HEK293T (cell line): ENCODE results near the gene HEYL.
A peak's percentile ranks its signal among the peaks of the same experiment; 100 is the strongest.

Experiments
- CTCF ChIA-PET: fragments of 350-600 bp; formaldehyde crosslinking; extraction: SDS; loops from one replicate; lab custom pipeline; 2021; ENCODE audit warnings: antibody characterized with exemption, inconsistent platforms; lab: Yijun Ruan, JAX
- POLR2A ChIA-PET: fragments of 350-600 bp; formaldehyde crosslinking; extraction: SDS; loops from one replicate; lab custom pipeline; 2020; ENCODE audit warnings: antibody characterized with exemption, inconsistent platforms; lab: Yijun Ruan, JAX
- DNase-seq: peaks from one replicate; pipeline ENCODE4 v3.0.0; 2012; ENCODE audit warnings: mixed read lengths; ENCODE audit errors: extremely low spot score
- ARNT ChIP-seq: fragments of 450-650 bp; IDR thresholded peaks from 2 replicates; pipeline ENCODE4 v1.6.1; 2017; ENCODE audit warnings: mild to moderate bottlenecking
- BHLHE40 ChIP-seq: fragments of 450-650 bp; IDR thresholded peaks from 2 replicates; pipeline ENCODE4 v1.6.1; 2016; ENCODE audit warnings: mild to moderate bottlenecking, moderate library complexity, borderline replicate concordance
- CTBP1 ChIP-seq: fragments of 450-650 bp; IDR thresholded peaks from 2 replicates; pipeline ENCODE4 v1.6.1; 2016; ENCODE audit warnings: borderline replicate concordance
- ELF4 ChIP-seq: fragments of 450-650 bp; IDR thresholded peaks from 2 replicates; pipeline ENCODE4 v1.6.1; 2017; ENCODE audit warnings: antibody characterized with exemption
- FOXA1 ChIP-seq: fragments of 450-650 bp; IDR thresholded peaks from 2 replicates; pipeline ENCODE4 v1.6.1; 2016; ENCODE audit warnings: mild to moderate bottlenecking
- FOXK2 ChIP-seq: fragments of 450-650 bp; IDR thresholded peaks from 2 replicates; pipeline ENCODE4 v1.6.1; 2016; ENCODE audit warnings: mild to moderate bottlenecking
- FOXM1 ChIP-seq: fragments of 450-650 bp; IDR thresholded peaks from 2 replicates; pipeline ENCODE4 v1.6.1; 2017; ENCODE audit warnings: mild to moderate bottlenecking, borderline replicate concordance
- HDGF ChIP-seq: fragments of 450-650 bp; IDR thresholded peaks from 2 replicates; pipeline ENCODE4 v1.6.1; 2017; ENCODE audit warnings: antibody characterized with exemption, borderline replicate concordance
- L3MBTL2 ChIP-seq: fragments of 450-650 bp; conservative IDR thresholded peaks from 2 replicates; pipeline ENCODE4 v1.6.1; 2016; ENCODE audit warnings: mild to moderate bottlenecking
- LEF1 ChIP-seq: fragments of 450-650 bp; IDR thresholded peaks from 2 replicates; pipeline ENCODE4 v1.6.1; 2017; ENCODE audit warnings: mild to moderate bottlenecking, borderline replicate concordance
- NFRKB ChIP-seq: fragments of 450-650 bp; IDR thresholded peaks from 2 replicates; pipeline ENCODE4 v1.6.1; 2016; ENCODE audit warnings: mild to moderate bottlenecking, moderate library complexity
- PKNOX1 ChIP-seq: fragments of 450-650 bp; IDR thresholded peaks from 2 replicates; pipeline ENCODE4 v1.6.1; 2016
- SP1 ChIP-seq: fragments of 450-650 bp; IDR thresholded peaks from 2 replicates; pipeline ENCODE4 v1.6.1; 2017
- SUZ12 ChIP-seq: fragments of 450-650 bp; IDR thresholded peaks from 2 replicates; pipeline ENCODE4 v1.6.1; 2016; ENCODE audit warnings: mild to moderate bottlenecking
- TARDBP ChIP-seq: fragments of 450-650 bp; IDR thresholded peaks from 2 replicates; pipeline ENCODE4 v1.6.1; 2016
- ZNF384 ChIP-seq: fragments of 450-650 bp; IDR thresholded peaks from 2 replicates; pipeline ENCODE4 v1.6.1; 2016

HEYL gene

GRCh38 chr1:39662861-39663260 is 23.4 kb upstream of the HEYL start:
- ChIA-PET CTCF (no interaction called here), POLR2A (no interaction called here)
- TF ChIP-seq FOXA1 = no peak
- no peak for DNase-seq

GRCh38 chr1:39659538-39659937 is 20.1 kb upstream of the HEYL start:
- no peak for DNase-seq
- TF ChIP-seq FOXK2 (no peak), FOXM1 (no peak), BHLHE40 (no peak), TARDBP (no peak), SP1 (no peak), HDGF (no peak), SUZ12 (no peak), L3MBTL2 (no peak), PKNOX1 (no peak), ZNF384 (no peak), ELF4 (no peak), FOXA1 (no peak), ARNT (no peak), LEF1 (no peak), NFRKB (no peak), CTBP1 (no peak)
- POLR2A ChIA-PET = interaction anchor here (4.0 kb wide), 1 partner anchor 12 kb away, joined by 34 read pairs; the partner anchor contains the start of gene NT5C1A
- CTCF ChIA-PET = interaction anchor here (2.7 to 5.0 kb wide), 3 partner anchors 12 to 85 kb away, joined by 12 to 79 read pairs (median 42); partner anchors contain the start of gene NT5C1A

- CTCF ChIA-PET = interaction anchor here (1.0 to 5.0 kb wide), 7 partner anchors 12 to 84 kb away, joined by 3 to 79 read pairs (median 8); partner anchors contain the start of gene NT5C1A
- POLR2A ChIA-PET = interaction anchor here (0.9 to 4.0 kb wide), 2 partner anchors 12 to 53 kb away, joined by 4 to 34 read pairs; partner anchors contain the start of gene NT5C1A
These were observed 19.7 kb upstream of the HEYL start for GRCh38 chr1:39659110-39659509.

GRCh38 chr1:39657923-39658485 is 18.6 kb upstream of the HEYL start:
- ChIA-PET CTCF (interaction anchor here (0.5 to 5.0 kb wide), 24 partner anchors 9 to 503 kb away, joined by 3 to 79 read pairs (median 4); partner anchors contain the start of genes HPCAL4 and NT5C1A), POLR2A (interaction anchor here (0.9 to 4.0 kb wide), 4 partner anchors 9 to 52 kb away, joined by 3 to 34 read pairs (median 4); partner anchors contain the start of gene NT5C1A)
- TF ChIP-seq FOXA1 = no peak
- TF ChIP-seq CTBP1 = no peak
- TF ChIP-seq HDGF = no peak
- TF ChIP-seq ELF4 = no peak
- TF ChIP-seq FOXM1 = no peak
- TF ChIP-seq TARDBP = no peak
- TF ChIP-seq PKNOX1 = no peak
- TF ChIP-seq SUZ12 = no peak
- no peak for TF ChIP-seq FOXK2
- TF ChIP-seq ARNT = no peak
- no peak for TF ChIP-seq LEF1
- no peak for TF ChIP-seq BHLHE40
- no peak for TF ChIP-seq SP1
- no peak for TF ChIP-seq L3MBTL2
- no peak for TF ChIP-seq ZNF384
- no peak for TF ChIP-seq NFRKB
- peak; percentile 81 for DNase-seq

More at GRCh38 chr1:39659110-39659509, 19.7 kb upstream of the HEYL start:
- no peak for TF ChIP-seq CTBP1
- no peak for TF ChIP-seq ELF4
- no peak for TF ChIP-seq BHLHE40
- no peak for TF ChIP-seq PKNOX1
- TF ChIP-seq ZNF384 = no peak
- TF ChIP-seq L3MBTL2 = no peak
- TF ChIP-seq SP1 = no peak
- TF ChIP-seq ARNT = no peak
- no peak for TF ChIP-seq FOXM1
- no peak for TF ChIP-seq HDGF
- no peak for TF ChIP-seq FOXK2
- TF ChIP-seq SUZ12 = no peak
- no peak for TF ChIP-seq FOXA1
- no peak for TF ChIP-seq LEF1
- no peak for TF ChIP-seq TARDBP
- no peak for TF ChIP-seq NFRKB
- no peak for DNase-seq

GRCh38 chr1:39657402-39657801 is 18.0 kb upstream of the HEYL start:
- TF ChIP-seq SP1 (no peak), NFRKB (no peak), L3MBTL2 (no peak), ZNF384 (no peak), FOXA1 (no peak), SUZ12 (no peak), FOXK2 (no peak), BHLHE40 (no peak), ARNT (no peak)
- DNase-seq = no peak
- CTCF ChIA-PET = interaction anchor here (0.5 to 5.0 kb wide), 22 partner anchors 9 to 502 kb away, joined by 3 to 79 read pairs (median 4); partner anchors contain the start of genes HPCAL4 and NT5C1A
- POLR2A ChIA-PET = interaction anchor here (0.9 to 4.0 kb wide), 3 partner anchors 9 to 51 kb away, joined by 3 to 34 read pairs (median 4); partner anchors contain the start of gene NT5C1A
